Activated CD4-positive, alpha-beta T cell treated with anti-CD3 and anti-CD28 coated beads, Interleukin-10, Interleukin-2, amounts not matched to agents 100 ng/mL and 50 ng/mL, durations not matched to agents 16 hours and 8 hours (primary cell): ENCODE measurements around the gene RPRD1B.

Experiments used
- DNase-seq: peaks from one replicate; pipeline ENCODE4 v3.0.0-alpha.2; 2020

The RPRD1B gene

DNA sequence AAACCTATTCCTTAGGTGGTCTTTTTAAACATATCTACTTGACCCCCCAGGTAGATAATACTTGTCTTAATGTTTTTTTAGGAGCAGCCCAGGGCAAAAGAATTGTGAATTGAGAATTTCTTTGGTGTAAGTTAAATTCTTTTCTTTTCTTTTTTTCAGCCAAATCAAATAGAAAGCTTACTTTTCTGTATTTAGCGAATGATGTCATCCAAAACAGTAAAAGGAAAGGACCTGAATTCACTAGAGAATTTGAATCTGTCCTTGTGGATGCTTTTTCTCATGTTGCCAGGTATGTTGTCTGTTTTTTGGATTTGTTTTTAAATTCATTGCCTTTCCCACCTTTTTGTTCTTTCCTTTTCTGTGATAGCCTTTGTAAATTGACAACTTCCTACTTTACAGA, 6.7 kb downstream of the RPRD1B start:
- DNase-seq = no peak

DNA sequence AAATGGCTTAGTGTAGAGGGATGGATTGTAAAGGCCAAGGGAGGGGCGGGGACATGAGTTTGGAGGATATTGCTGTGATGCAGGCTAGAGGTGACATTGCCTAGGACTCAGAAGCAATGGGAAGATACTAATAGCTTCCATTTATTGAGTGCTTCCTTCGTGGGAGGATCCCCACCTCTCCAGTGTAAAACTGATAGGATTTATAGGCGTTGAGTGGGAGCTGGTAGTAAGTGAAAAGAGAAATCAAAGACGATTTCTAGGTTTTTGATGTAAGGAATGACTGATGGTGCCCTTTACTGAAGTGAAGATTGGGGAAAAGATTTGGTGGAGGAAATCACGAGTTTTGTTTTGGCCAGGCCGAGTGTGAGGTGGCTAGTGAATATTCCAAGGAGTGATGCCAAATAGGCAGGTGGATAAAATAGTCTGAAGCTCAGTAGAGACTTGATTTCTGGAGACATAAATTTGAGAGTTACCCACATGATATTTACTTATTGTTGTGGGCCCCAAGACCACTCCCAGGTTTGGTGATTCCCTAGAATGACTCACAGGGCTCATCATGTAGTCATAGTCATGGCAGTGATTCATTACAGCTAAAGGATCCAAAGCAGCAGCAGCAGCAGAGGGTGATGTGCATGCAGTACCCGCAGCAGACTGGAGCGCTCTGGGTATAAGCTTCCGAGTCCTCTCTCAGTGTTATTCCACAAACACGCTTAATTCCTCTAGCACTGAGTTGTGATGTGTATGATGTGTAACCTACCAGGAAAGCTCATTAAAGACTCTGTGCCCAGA, 10.2 kb downstream of the RPRD1B start:
- peak; percentile 58 for DNase-seq

DNA sequence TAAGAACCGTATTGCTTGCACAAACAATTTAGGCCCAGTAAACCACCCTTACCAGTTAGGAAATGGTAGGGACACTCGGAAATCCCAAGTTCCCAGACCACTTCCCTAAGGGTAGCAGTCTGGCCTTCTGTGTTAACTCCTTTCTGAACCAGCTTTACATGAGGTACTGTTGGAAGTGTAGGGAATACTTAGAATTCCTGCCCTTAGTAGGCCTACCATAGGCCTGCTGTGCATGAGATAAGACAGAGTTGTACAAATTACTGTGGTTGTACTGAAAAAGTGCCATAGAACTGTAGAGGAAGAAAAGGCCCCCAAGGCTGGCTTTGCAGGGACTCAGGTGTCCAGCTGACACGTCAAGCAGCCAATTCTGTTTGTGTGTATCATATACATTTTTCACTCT, 11.1 kb downstream of the RPRD1B start:
- DNase-seq = no peak

DNA sequence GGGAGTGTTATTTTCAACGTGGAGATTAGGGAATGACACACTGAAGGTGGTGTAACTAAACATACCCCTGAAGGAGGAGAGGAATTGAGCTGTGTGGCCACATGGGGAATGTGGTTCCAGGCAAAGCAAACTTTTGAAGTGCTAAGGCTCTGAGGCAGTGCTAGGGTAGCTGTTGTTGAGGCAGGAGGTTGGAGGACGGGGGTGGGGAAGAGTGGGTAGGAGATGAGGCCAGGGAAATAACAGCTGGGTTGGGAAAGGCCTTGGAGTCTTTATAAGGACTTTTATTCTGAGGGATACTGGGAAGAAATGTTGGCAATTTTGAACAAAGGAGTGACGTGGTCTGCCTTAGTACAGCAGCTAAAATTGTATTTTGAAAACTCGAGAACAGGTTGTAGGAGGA, 13.0 kb downstream of the RPRD1B start:
- no peak for DNase-seq

DNA sequence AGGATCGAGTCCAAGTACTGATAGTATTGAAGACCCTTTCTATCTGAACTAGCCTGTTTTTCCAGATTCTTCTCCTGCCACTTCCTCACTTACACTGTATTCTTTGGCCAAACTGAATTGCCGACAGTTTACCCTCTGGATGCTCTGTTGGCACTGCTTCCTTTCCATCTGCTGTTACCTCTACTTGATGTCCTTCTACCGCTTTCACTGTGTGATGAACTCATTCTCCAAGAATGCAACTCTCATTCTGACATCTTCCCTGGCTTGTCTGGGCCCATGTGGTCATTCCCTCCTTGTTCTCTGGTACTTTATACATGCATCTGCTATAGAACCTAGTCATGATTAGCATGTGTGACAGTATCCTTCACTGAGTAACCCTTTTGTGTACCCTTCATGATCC, 16.3 kb downstream of the RPRD1B start:
- DNase-seq = peak; percentile 27

DNA sequence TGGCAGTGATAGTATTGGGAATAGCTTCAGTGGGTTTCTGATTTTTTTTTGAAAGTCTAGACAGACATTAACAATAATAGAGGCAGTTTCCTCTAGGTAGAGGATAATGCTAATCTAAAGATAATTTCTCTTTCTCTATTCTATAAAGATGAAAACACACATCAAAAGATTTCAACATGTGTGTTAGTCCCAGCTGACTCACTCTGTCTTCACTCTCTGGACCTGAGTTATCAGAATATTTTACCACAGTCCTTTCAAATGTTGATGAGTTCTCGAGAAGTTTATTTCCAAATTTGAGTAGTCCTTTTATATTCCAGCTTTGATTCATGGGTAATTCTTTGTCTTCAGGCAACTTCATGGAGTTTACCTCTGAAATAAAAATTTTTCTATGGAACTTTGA, 17.1 kb downstream of the RPRD1B start:
- DNase-seq = peak; percentile 28

DNA sequence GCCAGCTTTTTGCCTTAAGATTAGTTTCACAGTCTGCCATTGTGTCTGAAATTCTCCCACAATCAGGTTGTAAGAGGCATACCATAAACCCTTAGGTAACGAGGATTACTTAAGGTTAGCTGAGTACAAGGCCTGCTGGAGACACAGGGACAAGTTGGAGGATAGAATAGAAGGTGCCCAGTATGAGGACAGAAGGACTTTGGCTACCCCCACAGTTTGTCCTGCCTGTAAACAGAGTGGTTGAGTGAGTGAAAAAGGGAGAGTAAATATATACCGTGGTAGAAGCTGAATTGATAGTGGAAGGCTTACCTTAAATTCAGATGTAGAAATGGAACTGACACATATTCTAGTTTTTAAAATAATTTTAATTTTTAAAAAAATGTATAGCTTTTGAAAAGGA, 19.3 kb downstream of the RPRD1B start:
- DNase-seq = no peak

DNA sequence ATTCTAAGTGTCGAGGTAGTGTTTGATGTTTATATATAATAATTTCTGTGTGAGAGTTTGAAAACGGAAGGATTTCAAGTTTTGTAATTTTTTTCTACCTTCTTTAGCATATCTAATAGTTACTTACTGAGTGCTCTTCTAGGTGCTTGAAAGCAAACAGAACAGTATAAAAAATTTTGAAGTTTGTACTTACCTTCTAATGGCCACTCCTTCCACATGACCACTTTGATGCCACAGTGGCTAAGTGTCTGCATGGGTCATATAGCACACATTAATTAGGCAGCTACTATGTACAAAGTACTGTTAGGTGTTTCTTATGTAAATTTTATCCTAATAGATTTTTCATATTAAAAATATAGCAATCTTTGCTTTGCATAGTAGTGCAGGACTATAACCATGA, 21.1 kb downstream of the RPRD1B start:
- DNase-seq = no peak

DNA sequence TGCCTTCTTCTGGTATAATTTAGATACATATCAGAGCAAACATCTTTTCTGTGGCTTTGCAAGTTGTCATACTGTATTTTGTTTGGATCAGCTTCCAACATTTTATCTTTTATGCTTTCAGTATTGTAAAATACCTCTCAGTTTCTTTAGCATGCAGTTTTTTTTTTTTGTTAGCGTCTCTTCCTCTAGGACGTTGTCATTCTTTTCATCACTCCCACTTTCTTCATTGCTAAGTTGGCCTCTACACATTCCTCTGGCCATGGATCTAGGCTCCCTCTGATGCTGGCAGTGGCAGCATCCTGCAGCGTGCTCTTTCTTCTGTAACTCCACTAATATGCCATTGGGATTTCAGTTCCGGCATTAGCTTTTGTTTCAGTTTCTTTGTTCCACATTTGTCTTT, 21.7 kb downstream of the RPRD1B start:
- DNase-seq = no peak

DNA sequence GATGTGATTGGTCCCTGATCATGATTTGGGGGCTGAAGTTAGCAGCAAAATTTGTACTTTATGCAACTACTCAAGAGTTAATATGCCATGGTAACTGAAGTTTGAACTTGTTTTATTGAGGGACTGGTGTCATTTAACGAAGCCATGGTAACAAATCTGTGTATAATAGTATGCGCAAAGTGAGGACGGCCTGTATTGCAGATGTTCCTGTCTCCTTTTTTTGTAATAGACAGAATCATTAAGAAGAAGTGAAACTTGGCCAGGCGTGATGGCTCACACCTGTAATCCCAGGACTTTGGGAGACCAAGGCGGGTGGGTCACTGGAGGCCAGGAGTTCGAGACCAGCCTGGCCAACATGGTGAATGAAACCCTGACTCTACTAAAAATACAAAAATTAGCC, 22.3 kb downstream of the RPRD1B start:
- DNase-seq = no peak

DNA sequence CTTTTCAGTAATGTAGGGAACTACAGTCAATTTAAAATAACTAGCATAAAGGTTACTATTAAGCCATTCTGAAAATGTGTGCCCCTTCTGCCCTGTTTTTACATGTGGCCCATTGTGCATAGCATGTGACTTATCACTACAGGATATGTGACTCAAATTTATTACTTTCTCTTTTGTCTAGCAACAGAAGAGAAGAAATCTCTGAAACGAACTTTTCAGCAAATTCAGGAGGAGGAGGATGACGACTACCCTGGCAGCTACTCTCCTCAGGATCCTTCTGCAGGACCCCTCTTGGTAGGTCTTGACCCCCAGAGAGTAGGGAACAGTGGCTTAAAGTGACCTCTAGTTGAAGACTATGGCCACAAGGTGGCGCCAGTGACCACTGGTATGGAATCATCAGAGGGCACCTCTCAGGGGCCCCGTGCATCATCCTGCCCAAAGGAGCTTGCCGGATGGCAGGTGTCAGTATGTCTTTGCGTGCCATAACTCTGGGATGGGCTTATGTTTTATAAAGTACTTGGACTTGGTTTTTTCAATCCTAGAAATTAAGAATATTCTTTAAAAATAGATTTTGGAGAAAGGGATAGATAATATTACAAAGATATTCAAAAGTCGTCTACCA, 23.9 kb downstream of the RPRD1B start:
- DNase-seq = peak; percentile 77

DNA sequence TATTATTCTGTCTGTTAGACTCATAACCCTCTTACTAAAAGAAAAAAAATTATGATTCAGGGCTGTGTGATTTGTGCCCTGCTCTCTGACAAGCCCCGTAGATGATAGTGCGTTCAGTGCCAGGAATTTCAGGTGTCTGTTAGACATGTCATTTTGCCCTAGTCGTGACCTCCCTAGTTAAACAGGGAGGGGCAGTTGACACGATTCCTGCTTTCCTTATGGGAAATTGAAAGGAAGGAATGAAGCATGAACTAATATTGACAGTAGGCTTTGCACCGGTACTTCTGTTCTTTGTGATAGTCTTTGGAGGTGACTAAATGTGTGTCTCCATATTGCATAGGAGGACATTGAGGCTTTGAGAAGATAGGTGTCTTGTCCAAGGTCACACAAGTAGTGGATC, 26.3 kb downstream of the RPRD1B start:
- DNase-seq = no peak

DNA sequence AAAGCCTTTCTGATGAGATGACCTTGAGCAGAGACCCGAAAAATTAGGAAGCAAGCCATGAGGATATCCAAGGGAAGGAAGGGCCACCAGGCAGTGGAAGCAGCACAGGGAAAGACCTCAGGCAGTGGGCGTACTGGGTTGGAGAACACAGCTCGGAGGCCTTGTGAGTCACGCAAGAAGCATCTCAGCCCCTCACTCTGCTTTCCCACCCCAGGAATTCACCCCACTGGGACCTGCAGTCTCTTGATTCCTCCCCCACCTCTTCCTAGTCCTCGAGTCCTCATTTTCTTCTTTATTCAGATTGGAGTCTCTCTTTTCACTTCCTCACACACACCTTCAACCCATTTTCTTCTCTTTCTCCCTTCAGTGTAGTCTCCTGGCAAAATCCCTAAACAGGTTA, 27.0 kb downstream of the RPRD1B start:
- no peak for DNase-seq

DNA sequence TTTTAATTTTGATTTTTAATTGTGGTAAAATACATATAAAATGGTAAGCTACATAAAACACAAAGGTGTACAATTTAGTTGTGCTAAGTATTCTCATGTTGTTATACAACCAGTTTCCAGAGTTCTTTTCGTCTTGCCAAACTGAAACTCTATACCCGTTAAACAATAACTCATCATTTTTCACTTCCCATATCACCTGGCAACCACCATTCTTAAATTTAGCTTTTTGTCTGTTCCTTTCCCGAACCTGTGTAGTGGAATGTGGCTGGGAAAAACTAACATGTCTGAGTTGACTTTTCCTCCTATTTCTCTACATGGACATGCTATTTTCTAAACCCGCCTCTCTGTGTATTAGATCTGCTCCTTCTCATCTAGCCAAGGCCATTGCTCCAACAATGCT, 27.6 kb downstream of the RPRD1B start:
- DNase-seq = peak; percentile 24

DNA sequence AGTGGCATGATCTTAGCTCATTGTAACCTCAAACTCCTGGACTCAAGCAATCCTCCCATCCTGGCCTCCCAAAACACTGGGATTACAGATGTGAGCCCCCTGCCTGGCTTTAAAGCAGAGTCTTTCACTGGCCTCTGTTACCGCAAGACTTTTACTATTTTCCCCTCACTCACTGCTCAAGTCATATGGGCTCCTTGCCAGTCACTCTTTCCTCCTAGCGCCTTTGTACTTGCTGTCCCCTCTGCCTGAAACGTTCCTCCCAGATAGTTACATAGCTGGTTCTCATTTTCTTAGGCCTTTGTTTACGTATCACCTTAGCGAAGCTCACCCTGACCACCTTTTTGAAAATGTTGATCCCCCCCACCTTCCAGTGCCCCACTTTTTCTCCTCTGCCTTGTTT, 29.3 kb downstream of the RPRD1B start:
- no peak for DNase-seq

DNA sequence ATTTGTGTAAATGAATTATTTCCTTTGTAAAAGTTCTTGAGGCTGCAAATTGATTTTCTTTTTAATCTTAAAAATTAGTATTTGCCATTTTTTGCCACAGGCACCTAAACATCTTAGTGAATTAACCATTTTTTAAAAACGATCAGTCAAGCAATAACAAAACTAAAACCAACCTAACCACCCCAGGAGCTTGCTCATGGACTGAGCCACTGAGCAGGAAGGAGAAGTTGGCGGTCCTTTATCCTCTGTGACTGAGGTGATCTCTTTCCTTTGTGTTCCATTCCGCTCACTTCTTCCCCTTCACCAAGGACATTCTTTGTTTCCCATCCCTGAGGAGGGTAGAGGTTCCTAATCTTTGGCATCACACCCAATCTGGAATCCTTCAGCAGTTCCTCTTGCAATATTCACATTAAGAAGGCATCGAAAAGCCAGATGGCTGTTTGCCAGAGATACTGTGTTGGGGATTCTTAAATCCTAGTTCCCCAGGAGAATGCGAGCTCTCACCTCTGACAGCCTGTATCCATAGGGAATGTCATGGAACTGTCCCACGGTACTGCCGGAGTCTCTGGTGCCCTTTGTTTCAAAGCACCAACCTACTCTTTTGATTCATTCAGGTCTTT, 30.5 kb downstream of the RPRD1B start:
- DNase-seq = no peak

DNA sequence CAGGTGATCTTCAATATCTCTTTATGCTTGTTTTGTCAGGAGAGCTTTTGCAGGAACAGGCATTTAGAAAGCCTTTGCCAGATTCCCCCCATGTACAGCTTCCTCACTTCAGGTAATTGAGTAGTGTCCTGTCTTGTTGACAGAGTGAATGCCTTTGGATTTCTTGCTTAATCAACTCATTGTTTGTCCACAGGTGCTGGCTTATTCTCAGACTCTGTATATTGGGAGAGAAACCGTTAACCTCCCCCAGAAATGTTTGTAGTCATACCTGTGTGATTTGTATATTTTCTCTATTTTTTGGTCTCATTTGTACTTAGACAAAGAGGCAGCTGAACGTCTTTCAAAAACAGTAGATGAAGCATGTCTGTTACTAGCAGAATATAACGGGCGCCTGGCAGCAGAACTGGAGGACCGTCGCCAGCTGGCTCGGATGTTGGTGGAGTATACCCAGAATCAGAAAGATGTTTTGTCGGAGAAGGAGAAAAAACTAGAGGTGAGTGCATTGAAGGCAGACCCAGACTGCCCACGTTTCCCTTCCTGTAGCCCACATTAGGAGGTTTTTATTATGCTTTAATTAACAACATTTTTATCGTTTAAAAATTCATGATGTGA, 32.3 kb downstream of the RPRD1B start:
- no peak for DNase-seq

DNA sequence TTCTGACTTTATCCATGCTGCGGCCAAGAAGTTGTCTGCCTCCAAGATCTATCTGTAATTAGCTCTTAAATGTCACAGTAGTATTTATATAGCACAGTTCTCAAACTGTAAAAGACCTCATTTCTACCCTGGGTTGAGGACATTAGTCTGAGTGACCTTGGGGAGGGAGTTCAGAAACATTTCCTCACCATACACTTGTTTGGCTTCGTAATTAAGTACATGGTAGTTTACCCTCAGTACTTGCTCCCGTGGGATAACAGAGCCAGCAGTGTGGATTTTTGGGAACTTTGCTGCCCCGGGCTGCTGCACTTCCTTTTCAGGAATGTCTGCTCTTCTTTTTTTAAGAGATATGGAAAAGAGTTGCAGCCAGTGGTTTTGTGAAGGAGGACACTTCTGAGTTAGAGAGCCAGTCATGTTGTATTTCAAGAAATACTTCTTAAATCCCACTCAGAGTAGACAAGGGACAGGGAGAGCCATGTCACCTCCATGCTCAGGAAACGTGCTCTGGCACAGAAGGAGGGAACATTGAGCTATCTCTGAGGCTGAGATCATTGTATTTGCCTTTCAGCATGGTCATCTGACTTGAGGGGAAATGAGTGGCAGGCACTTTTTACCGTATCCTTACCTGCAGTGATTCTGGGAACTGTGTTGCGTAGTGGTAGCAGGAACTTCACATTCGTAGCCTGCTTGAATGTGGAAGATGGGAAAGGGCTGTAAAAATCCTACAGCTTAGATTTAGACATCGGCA, 33.6 kb downstream of the RPRD1B start:
- DNase-seq = no peak

DNA sequence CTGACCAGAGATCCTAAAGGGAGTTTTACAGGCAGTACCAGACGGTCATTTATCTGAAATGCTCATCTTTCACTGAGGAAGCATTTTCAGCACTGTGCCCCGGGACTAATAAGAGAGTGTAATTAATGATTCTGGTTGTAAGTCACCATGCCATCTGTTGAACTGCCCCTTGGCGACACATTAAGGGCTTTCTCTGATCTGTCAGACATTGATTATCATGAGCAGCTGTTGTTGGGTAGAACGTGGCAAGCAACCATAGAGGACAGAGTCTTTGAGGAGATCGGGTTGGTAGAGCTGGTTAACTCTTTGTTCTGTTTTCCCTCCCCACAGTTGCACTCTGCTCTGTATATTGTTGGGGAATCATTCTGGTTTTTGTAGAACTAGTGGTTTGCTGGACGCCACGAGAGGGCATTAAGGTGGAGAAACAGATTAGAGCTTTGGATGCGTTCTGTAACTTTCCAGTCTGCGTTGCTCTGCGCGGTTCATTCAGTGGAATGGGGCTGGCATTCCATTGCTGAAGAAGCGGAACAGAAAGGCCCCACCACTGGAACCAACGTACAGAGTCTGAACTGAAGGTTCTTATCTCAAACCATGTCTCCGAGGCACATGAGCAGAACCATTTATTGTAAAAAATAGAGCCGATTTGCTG, 34.3 kb downstream of the RPRD1B start:
- DNase-seq = no peak

DNA sequence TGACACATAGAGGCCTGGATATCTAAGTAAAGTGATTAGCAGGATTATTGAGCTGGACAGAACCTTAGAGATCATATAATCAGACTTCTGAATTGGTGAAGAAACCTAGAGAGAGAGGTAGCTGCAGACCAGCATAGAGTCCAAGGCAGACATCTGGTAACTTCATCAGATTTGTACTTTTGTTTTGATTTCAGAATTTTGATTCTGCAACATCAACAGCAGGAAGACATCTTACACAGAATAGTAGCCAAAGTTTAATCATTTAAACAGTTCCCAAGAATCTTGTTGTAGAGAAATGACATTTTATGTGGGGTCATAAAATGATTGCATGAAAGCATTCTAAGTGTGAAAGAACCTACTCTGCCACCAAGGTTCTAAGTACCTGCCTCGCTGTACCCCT, 39.4 kb downstream of the RPRD1B start:
- DNase-seq = no peak

DNA sequence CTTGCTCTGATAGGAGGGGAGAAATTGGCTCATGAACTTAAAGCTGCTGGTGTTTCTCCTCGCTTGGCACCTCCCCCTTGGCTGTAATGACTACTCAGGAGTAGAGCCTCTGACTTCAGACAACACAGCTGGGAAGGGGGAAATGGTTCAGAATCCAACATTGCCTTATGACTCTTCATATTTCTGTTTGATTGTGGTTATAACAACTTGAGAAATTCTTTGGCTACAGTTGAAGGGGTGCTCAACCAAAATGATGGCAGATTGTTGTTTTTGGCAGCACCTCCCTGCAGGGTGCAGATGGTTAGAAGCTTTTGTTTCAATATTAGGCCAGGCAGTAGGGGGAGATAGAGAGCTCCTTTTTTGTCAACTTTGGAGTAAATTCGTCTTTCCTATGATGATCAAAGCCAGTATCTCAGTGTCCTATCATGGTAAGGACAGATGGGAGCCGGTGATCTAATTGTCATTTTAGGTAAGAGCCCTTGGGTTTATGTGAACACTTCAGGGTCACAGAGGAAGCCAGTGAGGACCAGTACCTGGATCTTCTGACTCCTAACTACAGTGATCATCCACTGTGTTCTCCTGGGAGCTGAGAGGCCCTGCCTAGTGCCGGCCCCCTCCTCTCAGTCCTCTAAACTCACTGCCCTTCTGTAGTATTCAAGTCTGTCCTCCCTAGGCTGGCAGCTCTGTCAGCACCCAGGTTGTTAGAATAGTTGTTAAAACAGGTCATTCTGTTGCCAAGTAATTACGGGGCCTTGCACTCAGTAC, 39.9 kb downstream of the RPRD1B start:
- peak; percentile 48 for DNase-seq
